Uterus (tissue), 4 donors: ENCODE data around the gene DDC. TPM values are rescaled to one million over a fixed set of nuclear protein-coding genes. Genes with fewer than 3 reads are reported as not detected.

Source experiments
- DNase-seq, 2 donors: peaks; one replicate each; pipeline ENCODE4 v3.0.0-alpha.2; 2019 to 2020
- H3K27ac ChIP-seq, 2 donors: fragments of 200-600 bp; sonication (generic); 1 replicate in 1 of 2; 2 replicates in 1 of 2; pipeline ENCODE4 v1.5.1; 2016 to 2018
- H3K27me3 ChIP-seq, 2 donors: fragments of 200-600 bp; sonication (generic); one replicate each; pipeline ENCODE4 v1.5.1; 2018 to 2019; ENCODE audit warnings: control low read depth in 1 of 2
- H3K36me3 ChIP-seq, 2 donors: fragments of 200-600 bp; sonication (generic); one replicate each; pipeline ENCODE4 v1.5.1; 2019; ENCODE audit warnings: control low read depth in 1 of 2
- H3K4me1 ChIP-seq, 2 donors: fragments of 200-600 bp; sonication (generic); one replicate each; pipeline ENCODE4 v1.5.1; 2018 to 2019; ENCODE audit warnings: control low read depth in 1 of 2
- H3K4me3 ChIP-seq, 2 donors: fragments of 200-600 bp; sonication (generic); 1 replicate in 1 of 2; 2 replicates in 1 of 2; pipeline ENCODE4 v1.5.1; 2018 to 2019; ENCODE audit warnings: mild to moderate bottlenecking in 1 of 2
- H3K9me3 ChIP-seq, 2 donors: fragments of 200-600 bp; sonication (generic); one replicate each; pipeline ENCODE4 v1.5.1; 2019; ENCODE audit warnings: control low read depth in 1 of 2
- CTCF ChIP-seq, 4 experiments: fragments of 200-600 bp in 2 of 4; fragments of 450-650 bp in 2 of 4; sonication (generic) in 2 of 4; IDR thresholded peaks; one replicate each; pipeline ENCODE4 v1.5.1; 2016 to 2019; ENCODE audit warnings: antibody characterized with exemption in 4 of 4, mild to moderate bottlenecking in 2 of 4, moderate library complexity in 1 of 4
- POLR2A ChIP-seq, 2 donors: fragments of 450-650 bp; IDR thresholded peaks; one replicate each; pipeline ENCODE4 v1.6.1; 2016; ENCODE audit warnings: antibody characterized with exemption in 2 of 2, mild to moderate bottlenecking in 1 of 2, moderate library complexity in 1 of 2
- intact Hi-C: fragments of 100-400 bp; cut with DNase I; formaldehyde crosslinking; loops from one replicate; pipeline ENCODE4 v1.15.1; 2023; ENCODE audit warnings: low total_unique reads
- total RNA-seq, 4 donors: library from RNA; depleted of rRNA in 3 of 4; stranded (reverse); fragments of >200 nt in 3 of 4; gene quantifications; one replicate each; pipeline versions ENCODE4 v1.1.0 to v1.2.4, GENCODE V29; 2014 to 2023
- donor health status: DM: yes; HTN: yes; CAD: no.

Gene DDC
- total RNA-seq, 4 donors from 2014 or later, result not detected

- Histone ChIP-seq H3K9me3 (no peaks in the 10 kb centered on the region), H3K27ac (no peak overlapping the region), H3K4me3 (no peak overlapping the region), H3K36me3 (no peaks in the 10 kb centered on the region), H3K27me3 (no peaks in the 10 kb centered on the region), H3K4me1 (no peaks in the 10 kb centered on the region)
- DNase-seq, result no peak
- no peak for TF ChIP-seq POLR2A (IDR thresholded peaks at IDR 0.05)
- TF ChIP-seq CTCF (IDR thresholded peaks at IDR 0.05), result no peak
- intact Hi-C loops, result no loop called here
Observed at GRCh38 chr7:50608196-50608906, 43.1 kb upstream of the DDC start.

- Histone ChIP-seq H3K36me3 (no peaks in the 10 kb centered on the region), H3K4me3 (no peak overlapping the region), H3K9me3 (no peaks in the 10 kb centered on the region), H3K27me3 (no peaks in the 10 kb centered on the region), H3K27ac (no peak overlapping the region), H3K4me1 (no peaks in the 10 kb centered on the region)
- intact Hi-C loops, result no loop called here
- TF ChIP-seq CTCF (IDR thresholded peaks at IDR 0.05) (no peak), POLR2A (IDR thresholded peaks at IDR 0.05) (no peak)
- no peak for DNase-seq
Observed at GRCh38 chr7:50607524-50608125, 42.4 kb upstream of the DDC start.

- Histone ChIP-seq H3K27ac (no peak overlapping the region), H3K4me1 (no peaks in the 10 kb centered on the region), H3K4me3 (no peak overlapping the region), H3K27me3 (no peaks in the 10 kb centered on the region), H3K9me3 (no peaks in the 10 kb centered on the region), H3K36me3 (no peaks in the 10 kb centered on the region)
- intact Hi-C loops, result no loop called here
- no peak for DNase-seq
- TF ChIP-seq POLR2A (IDR thresholded peaks at IDR 0.05), result no peak
- no peak for TF ChIP-seq CTCF (IDR thresholded peaks at IDR 0.05)
Observed at GRCh38 chr7:50605059-50605458, 39.9 kb upstream of the DDC start.

GRCh38 chr7:50603287-50603686 lies 38.1 kb upstream of the DDC start:
- DNase-seq, result no peak
- intact Hi-C loops, result no loop called here
- H3K9me3 ChIP-seq, result no peaks in the 10 kb centered on the region
- no peak overlapping the region for H3K27ac ChIP-seq
- H3K4me3 ChIP-seq, result no peak overlapping the region
- no peaks in the 10 kb centered on the region for H3K36me3 ChIP-seq
- H3K4me1 ChIP-seq, result no peaks in the 10 kb centered on the region
- no peaks in the 10 kb centered on the region for H3K27me3 ChIP-seq
- no peak for TF ChIP-seq CTCF (IDR thresholded peaks at IDR 0.05)
- no peak for TF ChIP-seq POLR2A (IDR thresholded peaks at IDR 0.05)

- H3K27ac ChIP-seq, result peak overlapping the region in 1 of 2 donors; percentile 55
- intact Hi-C loops, result no loop called here
- H3K27me3 ChIP-seq, result no peaks in the 10 kb centered on the region
- no peak overlapping the region for H3K4me3 ChIP-seq
- H3K4me1 ChIP-seq, result no peaks in the 10 kb centered on the region
- no peak for DNase-seq
- H3K36me3 ChIP-seq, result no peaks in the 10 kb centered on the region
- TF ChIP-seq CTCF (IDR thresholded peaks at IDR 0.05), result no peak
- no peak for TF ChIP-seq POLR2A (IDR thresholded peaks at IDR 0.05)
- no peaks in the 10 kb centered on the region for H3K9me3 ChIP-seq
Observed at GRCh38 chr7:50599385-50599784, 34.2 kb upstream of the DDC start.
